T-helper 1 cell treated with Interleukin-12 subunit alpha and Interleukin-12 subunit beta and Interleukin-4 antibody, amounts not matched to agents 30 μg/mL and 1 μg/mL, for 36 hours (primary cell): ENCODE data around the gene FTO.
"Not testable (repeated sequence)": the region's sequence is repeated elsewhere in the genome, so short reads cannot be mapped to it uniquely, and the experiment has no call there.

Experiments used
- H3K27ac Mint-ChIP-seq: one replicate; pipeline ENCODE4 v1.8.0; 2021; ENCODE audit warnings: mild to moderate bottlenecking, mixed read lengths
- H3K27me3 Mint-ChIP-seq: one replicate; pipeline ENCODE4 v1.8.0; 2021; ENCODE audit warnings: low read depth, mixed read lengths
- H3K36me3 Mint-ChIP-seq: one replicate; pipeline ENCODE4 v1.8.0; 2021; ENCODE audit warnings: low read depth, mixed read lengths
- H3K4me1 Mint-ChIP-seq: one replicate; pipeline ENCODE4 v1.8.0; 2021; ENCODE audit warnings: low read depth, mixed read lengths
- H3K4me3 Mint-ChIP-seq: one replicate; pipeline ENCODE4 v1.8.0; 2021; ENCODE audit warnings: mild to moderate bottlenecking, moderate library complexity, mixed read lengths
- H3K9me3 Mint-ChIP-seq: one replicate; pipeline ENCODE4 v1.8.0; 2021; ENCODE audit warnings: mixed read lengths

Gene FTO

GRCh38 chr16:53829186-53829747 is 125.3 kb downstream of the FTO start:
- H3K4me1 Mint-ChIP-seq, result no peaks in the 10 kb centered on the region
- no peak overlapping the region for H3K27ac Mint-ChIP-seq
- H3K9me3 Mint-ChIP-seq, result no peaks in the 10 kb centered on the region
- H3K27me3 Mint-ChIP-seq, result no peaks in the 10 kb centered on the region
- peaks cover 3% of the 10 kb centered on the region for H3K36me3 Mint-ChIP-seq
- H3K4me3 Mint-ChIP-seq, result no peak overlapping the region

- no peaks in the 10 kb centered on the region for H3K27me3 Mint-ChIP-seq
- H3K36me3 Mint-ChIP-seq, result peaks cover 6% of the 10 kb centered on the region
- H3K27ac Mint-ChIP-seq, result no peak overlapping the region
- no peaks in the 10 kb centered on the region for H3K9me3 Mint-ChIP-seq
- no peak overlapping the region for H3K4me3 Mint-ChIP-seq
- peaks cover 2% of the 10 kb centered on the region for H3K4me1 Mint-ChIP-seq
These were observed 129.1 kb downstream of the FTO start for GRCh38 chr16:53832896-53833544.

DNA sequence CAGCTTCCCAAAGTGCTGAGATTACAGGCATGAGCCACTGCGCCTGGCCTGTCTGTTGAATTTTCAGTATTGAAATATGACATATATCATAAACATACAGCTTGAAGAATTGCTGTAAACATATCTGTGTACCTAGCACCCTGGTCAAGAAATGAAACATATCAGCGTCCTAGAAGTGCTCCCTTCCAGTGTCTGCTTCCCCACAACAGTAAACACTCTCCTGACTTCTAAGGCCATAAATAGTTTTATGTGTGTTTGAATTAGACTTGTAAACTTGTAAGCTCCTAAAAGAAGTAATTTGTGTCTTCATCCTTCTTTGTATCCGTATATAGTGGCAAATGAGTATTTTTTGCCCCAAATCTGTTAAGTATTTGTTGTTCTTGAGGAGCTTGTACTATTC is 132.2 kb downstream of the FTO start:
- Mint-ChIP-seq H3K27me3 (no peaks in the 10 kb centered on the region), H3K9me3 (no peaks in the 10 kb centered on the region), H3K27ac (no peak overlapping the region), H3K4me3 (no peak overlapping the region), H3K4me1 (peaks cover 2% of the 10 kb centered on the region), H3K36me3 (peaks cover 3% of the 10 kb centered on the region)

- H3K27me3 Mint-ChIP-seq, result no peaks in the 10 kb centered on the region
- no peak overlapping the region for H3K27ac Mint-ChIP-seq
- peaks cover 2% of the 10 kb centered on the region for H3K4me1 Mint-ChIP-seq
- H3K36me3 Mint-ChIP-seq, result peaks cover 3% of the 10 kb centered on the region
- H3K4me3 Mint-ChIP-seq, result no peak overlapping the region
- no peaks in the 10 kb centered on the region for H3K9me3 Mint-ChIP-seq
These were observed 132.7 kb downstream of the FTO start for GRCh38 chr16:53836680-53837079.

DNA sequence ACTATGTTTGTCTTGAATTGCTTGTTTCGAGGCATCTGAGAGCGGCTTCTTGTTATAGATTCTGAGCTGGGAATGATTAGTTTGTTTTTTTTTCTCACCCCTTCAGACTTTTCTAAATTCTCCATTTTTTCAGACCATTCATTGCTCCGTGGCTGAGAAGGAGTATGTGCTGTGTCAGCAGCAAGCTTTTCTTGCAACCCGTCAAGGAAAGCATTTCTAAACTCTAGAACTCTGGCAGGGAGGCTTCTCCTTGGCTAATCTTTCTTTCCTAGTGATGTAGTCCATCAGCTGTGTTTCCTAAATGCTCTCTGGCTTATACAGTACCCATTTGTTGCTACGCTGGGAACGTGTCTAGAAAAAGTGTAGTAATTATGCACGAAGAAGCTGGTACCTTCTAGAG is 133.5 kb downstream of the FTO start:
- peaks cover 3% of the 10 kb centered on the region for H3K36me3 Mint-ChIP-seq

GRCh38 chr16:53839150-53839549 is 135.2 kb downstream of the FTO start:
- H3K36me3 Mint-ChIP-seq, result peaks cover 3% of the 10 kb centered on the region

More for the DNA sequence above, 133.5 kb downstream of the FTO start:
- Mint-ChIP-seq H3K27ac (no peak overlapping the region), H3K9me3 (no peaks in the 10 kb centered on the region), H3K4me1 (peaks cover 2% of the 10 kb centered on the region), H3K27me3 (no peaks in the 10 kb centered on the region), H3K4me3 (no peak overlapping the region)

GRCh38 chr16:53840456-53840855 is 136.5 kb downstream of the FTO start:
- H3K9me3 Mint-ChIP-seq, result no peaks in the 10 kb centered on the region
- no peak overlapping the region for H3K4me3 Mint-ChIP-seq
- H3K4me1 Mint-ChIP-seq, result peaks cover 5% of the 10 kb centered on the region
- no peaks in the 10 kb centered on the region for H3K27me3 Mint-ChIP-seq
- H3K36me3 Mint-ChIP-seq, result peaks cover 9% of the 10 kb centered on the region
- H3K27ac Mint-ChIP-seq, result no peak overlapping the region

More at GRCh38 chr16:53839150-53839549, 135.2 kb downstream of the FTO start:
- H3K4me1 Mint-ChIP-seq, result peaks cover 2% of the 10 kb centered on the region
- no peak overlapping the region for H3K4me3 Mint-ChIP-seq
- H3K27ac Mint-ChIP-seq, result no peak overlapping the region
- no peaks in the 10 kb centered on the region for H3K9me3 Mint-ChIP-seq
- no peaks in the 10 kb centered on the region for H3K27me3 Mint-ChIP-seq

DNA sequence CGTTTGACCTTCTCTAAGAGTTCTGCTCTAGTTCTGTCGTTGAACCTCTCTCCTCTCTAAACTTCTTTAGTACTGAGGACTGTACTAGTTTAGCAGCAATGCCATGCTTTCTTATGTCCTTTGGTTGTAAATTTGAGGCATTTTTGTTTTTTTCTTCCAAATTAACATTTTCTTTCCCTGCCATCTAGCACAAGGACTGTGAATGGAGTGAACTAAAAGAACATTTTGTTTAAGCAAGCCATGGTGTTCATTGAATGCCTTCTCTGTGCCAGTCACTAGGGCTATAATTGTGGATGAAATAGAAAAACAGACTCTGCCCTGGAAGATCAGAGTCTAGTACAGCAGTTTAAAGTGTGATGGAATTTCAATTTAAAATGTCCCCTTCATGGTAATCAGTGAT is 137.9 kb downstream of the FTO start:
- no peak overlapping the region for H3K27ac Mint-ChIP-seq
- H3K4me1 Mint-ChIP-seq, result peaks cover 3% of the 10 kb centered on the region
- peaks cover 6% of the 10 kb centered on the region for H3K36me3 Mint-ChIP-seq
- no peaks in the 10 kb centered on the region for H3K27me3 Mint-ChIP-seq
- no peak overlapping the region for H3K4me3 Mint-ChIP-seq
- no peaks in the 10 kb centered on the region for H3K9me3 Mint-ChIP-seq

DNA sequence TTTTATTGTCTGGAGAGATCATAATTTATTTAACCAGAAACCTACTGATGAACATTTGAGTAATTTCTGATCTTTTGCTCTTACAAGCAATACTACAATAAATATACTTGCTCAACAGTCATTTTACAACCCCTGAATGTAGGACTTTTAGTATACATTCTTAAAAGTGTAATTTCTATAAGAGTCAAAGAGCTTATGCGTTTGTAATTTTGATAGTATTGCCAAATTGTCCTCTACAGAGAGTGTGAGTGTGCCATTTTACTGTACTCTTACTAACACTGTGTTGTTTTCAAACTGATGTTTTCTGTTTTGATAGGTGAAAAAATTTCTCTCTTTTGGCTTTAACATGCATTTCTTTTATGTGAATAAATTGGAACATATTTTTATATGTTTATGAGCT is 139.1 kb downstream of the FTO start:
- no peaks in the 10 kb centered on the region for H3K27me3 Mint-ChIP-seq
- H3K9me3 Mint-ChIP-seq, result no peaks in the 10 kb centered on the region
- H3K27ac Mint-ChIP-seq, result no peak overlapping the region
- peaks cover 6% of the 10 kb centered on the region for H3K36me3 Mint-ChIP-seq
- H3K4me3 Mint-ChIP-seq, result no peak overlapping the region
- peaks cover 3% of the 10 kb centered on the region for H3K4me1 Mint-ChIP-seq

DNA sequence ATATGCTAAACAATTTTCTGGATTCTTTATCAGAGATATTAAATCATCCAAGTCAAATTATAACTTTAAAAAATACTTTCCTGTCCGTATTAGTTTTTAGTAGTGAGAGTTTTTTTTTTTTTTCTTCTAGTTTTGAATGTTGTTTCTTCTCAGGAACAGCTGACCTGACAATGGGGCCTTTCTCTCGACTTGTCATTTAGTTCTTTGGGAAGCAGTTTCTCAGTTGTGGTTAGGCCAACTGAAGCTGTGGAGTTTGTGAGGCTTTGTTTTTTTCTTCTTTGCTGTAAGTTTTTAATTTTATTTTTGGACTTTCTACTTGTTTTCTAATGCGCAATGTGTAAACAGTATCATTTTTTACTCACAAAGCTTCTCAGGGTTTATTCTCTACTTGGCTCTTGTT is 140.8 kb downstream of the FTO start:
- Mint-ChIP-seq H3K9me3 (no peaks in the 10 kb centered on the region), H3K4me3 (no peak overlapping the region), H3K36me3 (peaks cover 6% of the 10 kb centered on the region), H3K4me1 (peaks cover 8% of the 10 kb centered on the region), H3K27ac (no peak overlapping the region), H3K27me3 (no peaks in the 10 kb centered on the region)

- not testable (repeated sequence) for H3K36me3 Mint-ChIP-seq
These were observed 142.6 kb downstream of the FTO start for GRCh38 chr16:53846549-53846948.

GRCh38 chr16:53846971-53847370 is 143.0 kb downstream of the FTO start:
- Mint-ChIP-seq H3K4me3 (no peak overlapping the region), H3K9me3 (no peaks in the 10 kb centered on the region), H3K27ac (no peak overlapping the region), H3K4me1 (peaks cover 8% of the 10 kb centered on the region), H3K27me3 (no peaks in the 10 kb centered on the region), H3K36me3 (peaks cover 6% of the 10 kb centered on the region)

More at GRCh38 chr16:53846549-53846948, 142.6 kb downstream of the FTO start:
- H3K4me3 Mint-ChIP-seq, H3K9me3 Mint-ChIP-seq, H3K4me1 Mint-ChIP-seq, H3K27me3 Mint-ChIP-seq, H3K27ac Mint-ChIP-seq: not testable (repeated sequence)

DNA sequence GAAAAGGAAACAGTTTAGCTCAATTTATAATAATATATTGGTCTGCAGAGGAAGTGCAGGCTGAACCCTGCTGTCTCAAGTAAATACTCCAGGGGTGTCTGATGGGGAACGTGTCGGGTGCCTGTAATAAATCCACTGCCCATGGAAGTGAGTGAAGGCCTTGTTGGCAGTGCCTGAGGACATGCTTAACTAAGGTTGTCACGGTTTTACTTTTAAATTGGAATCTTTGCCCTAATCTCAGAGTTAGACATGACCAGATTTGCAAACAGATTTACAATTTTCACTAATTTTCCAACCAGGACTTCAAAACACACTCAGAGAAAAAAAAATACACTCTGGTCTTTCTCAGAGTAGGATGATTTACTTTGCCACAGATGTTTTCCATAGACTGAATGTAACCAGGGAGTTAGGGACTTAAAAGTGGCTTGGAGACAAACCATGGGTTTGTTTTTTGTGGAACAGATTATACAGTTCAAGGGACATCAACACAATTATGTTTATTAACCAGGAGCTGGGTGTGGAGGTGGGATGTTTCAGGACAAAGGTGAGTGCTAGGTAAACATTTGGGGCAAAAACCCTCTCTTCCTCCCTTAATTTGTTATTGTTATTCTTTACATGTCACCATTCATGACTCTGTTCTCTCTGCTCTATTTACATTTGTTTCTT is 144.5 kb downstream of the FTO start:
- no peaks in the 10 kb centered on the region for H3K9me3 Mint-ChIP-seq
- no peak overlapping the region for H3K27ac Mint-ChIP-seq
- H3K4me3 Mint-ChIP-seq, result no peak overlapping the region
- H3K4me1 Mint-ChIP-seq, result peaks cover 8% of the 10 kb centered on the region
- H3K27me3 Mint-ChIP-seq, result no peaks in the 10 kb centered on the region
- peaks cover 6% of the 10 kb centered on the region for H3K36me3 Mint-ChIP-seq

DNA sequence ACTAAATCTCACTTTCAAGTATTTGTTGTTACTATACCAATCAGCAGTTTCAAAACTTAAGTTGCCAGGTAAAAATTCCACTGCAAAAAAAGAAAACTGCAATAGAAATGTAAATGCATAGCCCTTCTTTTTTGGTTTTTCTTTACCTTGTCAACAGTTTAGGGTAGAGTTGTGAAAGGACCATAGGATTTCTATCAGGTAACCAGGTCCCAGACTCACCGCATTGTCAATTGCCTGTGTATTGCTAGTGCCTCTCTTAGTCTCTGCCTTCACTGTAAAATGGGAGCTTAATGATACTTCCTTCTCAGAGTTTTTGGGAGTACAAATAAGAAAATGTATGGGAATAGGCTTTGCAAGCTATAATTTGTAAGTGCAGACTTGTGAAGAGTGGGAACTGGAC is 145.0 kb downstream of the FTO start:
- Mint-ChIP-seq H3K27me3 (no peaks in the 10 kb centered on the region), H3K27ac (no peak overlapping the region), H3K4me3 (no peak overlapping the region), H3K9me3 (no peaks in the 10 kb centered on the region), H3K36me3 (peaks cover 6% of the 10 kb centered on the region), H3K4me1 (peaks cover 8% of the 10 kb centered on the region)

DNA sequence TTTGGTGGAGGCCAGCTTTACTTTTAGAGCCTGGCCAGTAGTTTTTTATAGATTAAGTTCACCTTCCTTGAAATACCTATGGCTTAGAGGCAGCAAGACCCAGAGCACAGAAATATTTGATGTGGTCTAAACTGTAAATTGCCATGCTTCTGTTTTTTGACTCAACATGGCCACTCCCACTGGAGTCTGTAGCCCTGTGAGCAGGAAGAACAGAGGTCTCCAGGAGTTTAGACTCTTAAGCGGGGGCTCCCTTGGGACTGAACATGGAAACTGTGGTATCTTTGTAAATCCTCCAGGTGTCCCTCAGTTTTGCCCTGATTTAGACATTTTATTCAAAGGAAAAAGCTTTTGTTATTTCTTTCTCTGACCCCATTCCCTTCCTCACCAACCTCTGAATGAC is 145.6 kb downstream of the FTO start:
- H3K27me3 Mint-ChIP-seq, result no peaks in the 10 kb centered on the region
- H3K4me1 Mint-ChIP-seq, result peaks cover 8% of the 10 kb centered on the region
- H3K36me3 Mint-ChIP-seq, result peaks cover 6% of the 10 kb centered on the region
- peaks cover 3% of the 10 kb centered on the region for H3K9me3 Mint-ChIP-seq
- no peak overlapping the region for H3K4me3 Mint-ChIP-seq
- no peak overlapping the region for H3K27ac Mint-ChIP-seq
